HS-27A (cell line): Measurements from ENCODE around the gene TMEM35B.
"Not testable (repeated sequence)": the region's sequence is repeated elsewhere in the genome, so short reads cannot be mapped to it uniquely, and the experiment has no call there.

ENCODE experiments used
- DNase-seq: peaks from one replicate; pipeline ENCODE4 v3.0.0-alpha.2; 2012; ENCODE audit warnings: low read depth, missing footprints

TMEM35B gene

DNA sequence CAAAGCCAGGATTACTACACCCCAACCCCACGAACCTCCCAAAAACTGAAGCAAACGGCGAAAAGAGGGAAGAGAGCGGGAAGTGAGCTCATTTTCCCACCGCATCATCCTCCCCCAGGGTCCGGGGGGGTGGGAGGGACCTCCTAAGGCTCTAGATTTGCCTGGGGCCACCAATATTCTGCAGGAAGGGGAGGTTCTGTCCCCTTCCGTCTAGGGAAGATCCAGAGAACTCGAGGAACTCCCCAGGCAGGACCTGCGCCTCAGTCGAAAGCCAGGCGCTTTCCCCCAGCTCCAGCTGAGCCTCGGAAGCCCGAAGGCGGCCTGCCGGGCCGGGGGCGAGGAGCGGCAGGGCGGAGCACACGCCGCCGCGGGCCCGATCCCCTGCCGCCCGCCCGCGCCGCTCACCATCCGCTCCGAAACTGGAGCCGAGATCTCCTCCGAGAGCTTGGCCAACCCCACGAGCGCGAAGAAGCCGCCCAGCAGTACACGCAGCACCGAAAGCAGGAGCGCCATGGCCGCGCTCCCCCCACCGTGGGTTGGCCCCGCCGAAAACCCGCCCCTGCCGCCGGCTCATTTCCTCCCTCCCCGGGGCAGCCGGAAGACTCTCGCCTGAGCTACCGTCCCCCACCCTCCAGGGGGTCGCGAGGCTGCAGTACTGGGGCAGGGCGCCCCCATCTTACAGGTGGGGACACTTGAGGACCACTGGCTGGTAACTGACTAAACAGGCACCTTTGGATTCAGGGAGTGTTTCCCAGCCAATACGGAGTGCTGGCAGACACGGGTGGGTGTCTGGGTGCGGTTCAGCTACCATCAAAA lies at the start of gene TMEM35B:
TSS of gene TMEM35B (minus strand) at position 555 of the 816 bp plus-strand sequence. CDS start at position 513, 42 bp downstream.
- DNase-seq: peak; percentile 24

DNA sequence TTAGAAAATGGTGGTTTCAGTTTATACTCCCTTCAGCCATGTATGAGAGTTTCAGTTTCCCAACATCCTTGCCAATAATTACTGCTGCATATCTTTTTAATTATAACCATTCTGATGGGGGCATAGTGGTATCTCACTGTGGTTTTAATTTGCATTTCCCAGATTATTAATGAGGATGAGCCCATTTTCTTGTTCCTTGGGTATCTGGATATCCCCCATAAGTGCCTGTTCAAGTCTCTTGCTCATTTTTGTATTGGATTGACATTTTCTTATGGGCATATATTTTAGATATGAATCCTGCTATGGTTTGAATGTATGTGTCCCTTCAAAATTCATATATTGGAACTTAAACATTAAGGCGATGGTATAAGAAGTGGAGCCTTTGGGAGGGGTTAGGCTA lies 48.2 kb upstream of the TMEM35B start:
- no peak for DNase-seq

DNA sequence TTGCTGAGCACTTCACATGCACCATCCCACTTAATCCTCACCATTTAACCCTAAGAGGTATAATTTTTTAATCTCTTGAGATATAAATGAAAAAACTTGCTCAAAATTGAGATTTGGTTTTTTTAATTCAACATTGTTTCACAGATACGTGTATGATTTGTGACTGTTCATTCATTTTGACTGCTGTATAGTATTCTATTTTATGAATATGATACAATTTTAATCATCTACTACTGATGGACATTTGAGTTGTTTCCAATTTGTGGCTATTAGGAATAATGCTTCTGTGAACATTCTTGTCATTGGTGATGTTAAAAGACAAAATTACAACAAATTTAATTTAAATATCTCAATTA lies 47.2 kb upstream of the TMEM35B start:
- no peak for DNase-seq

DNA sequence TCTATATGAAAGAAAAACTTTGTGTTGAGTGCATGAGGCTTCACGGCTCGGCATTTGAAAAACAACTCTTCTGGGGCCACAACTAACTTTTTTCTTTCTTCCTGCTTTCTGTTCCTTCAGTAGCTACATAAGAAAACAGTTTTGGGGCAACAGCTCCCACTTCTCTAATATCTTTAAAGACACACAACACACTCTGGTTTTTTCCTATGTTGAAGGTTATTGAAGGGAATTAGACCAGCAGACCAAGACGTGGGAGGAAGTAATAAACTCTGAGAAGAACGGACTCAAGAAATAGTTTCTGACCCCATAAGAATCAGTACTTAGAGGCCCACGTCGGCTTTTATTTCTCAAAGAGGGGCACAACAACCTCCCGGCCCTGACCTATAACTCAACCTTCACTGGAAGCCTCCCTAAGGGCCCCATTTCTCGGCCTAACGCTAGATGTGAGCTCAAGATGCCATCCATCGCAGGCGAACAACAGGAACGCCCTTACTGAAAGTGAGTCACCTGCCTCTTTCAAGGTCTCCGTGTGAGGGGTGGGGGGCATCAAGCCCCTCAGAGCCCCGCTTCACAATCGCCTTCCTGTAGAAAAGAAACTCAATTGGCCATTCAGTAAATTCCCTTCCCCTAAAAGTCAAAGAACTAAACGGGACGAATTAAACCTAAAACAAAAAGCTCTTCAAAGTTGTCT lies 45.8 kb upstream of the TMEM35B start:
- DNase-seq: peak; percentile 20

DNA sequence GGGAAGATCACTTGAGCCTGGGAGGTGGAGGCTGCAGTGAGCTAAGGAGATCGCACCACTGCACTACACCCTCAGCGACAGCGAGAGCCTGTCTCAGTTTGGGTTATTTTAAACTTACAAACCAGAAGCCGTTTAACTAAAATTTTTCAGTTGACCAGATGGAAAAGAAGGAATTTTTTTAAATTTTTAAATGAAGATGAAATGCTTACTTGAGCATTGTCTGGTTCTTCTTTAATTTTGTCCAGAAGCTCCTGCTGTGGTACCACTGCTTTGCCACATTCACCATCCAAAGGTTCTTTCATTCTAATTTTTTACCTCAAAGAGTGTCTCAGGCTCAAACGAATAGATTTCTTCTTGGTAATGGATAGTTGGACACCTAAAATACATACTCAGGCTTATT lies 45.2 kb upstream of the TMEM35B start:
- no peak for DNase-seq

DNA sequence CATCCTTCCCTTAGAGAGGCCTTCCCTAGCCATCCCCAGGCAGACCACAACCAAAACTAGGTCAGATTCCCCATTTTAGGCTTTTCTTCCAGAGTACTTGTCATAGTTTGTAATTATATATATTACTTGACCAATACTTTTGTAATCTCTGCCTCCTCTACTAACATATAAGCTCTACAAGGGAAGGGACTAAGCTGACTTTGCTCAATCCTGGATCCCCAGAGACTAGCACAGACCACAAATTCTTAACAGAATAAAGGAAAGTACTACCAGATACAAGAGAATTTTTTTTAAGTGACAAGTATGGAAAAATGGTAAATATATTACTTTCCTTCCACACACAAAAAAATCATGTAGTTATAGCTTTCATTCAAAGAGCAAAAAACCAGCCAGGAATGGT lies 44.6 kb upstream of the TMEM35B start:
- no peak for DNase-seq

DNA sequence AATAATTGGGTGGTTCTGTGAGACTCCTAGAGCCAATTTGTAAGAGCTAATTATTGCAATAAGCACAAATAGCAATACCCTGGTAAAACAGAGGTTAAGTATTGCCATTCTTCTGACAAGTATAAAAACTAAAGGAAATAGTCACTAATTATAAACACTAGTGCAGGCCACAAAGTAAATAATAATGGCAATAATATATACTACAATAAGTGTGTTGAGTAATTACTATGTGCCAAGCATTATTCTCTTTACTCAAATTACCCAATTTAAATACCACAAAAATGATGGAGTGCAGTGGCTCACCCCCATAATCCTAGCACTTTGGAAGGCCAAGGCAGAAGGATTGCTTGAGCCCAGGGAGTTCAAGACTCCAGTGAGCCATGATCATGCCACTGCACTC lies 31.3 kb upstream of the TMEM35B start:
- DNase-seq: no peak

DNA sequence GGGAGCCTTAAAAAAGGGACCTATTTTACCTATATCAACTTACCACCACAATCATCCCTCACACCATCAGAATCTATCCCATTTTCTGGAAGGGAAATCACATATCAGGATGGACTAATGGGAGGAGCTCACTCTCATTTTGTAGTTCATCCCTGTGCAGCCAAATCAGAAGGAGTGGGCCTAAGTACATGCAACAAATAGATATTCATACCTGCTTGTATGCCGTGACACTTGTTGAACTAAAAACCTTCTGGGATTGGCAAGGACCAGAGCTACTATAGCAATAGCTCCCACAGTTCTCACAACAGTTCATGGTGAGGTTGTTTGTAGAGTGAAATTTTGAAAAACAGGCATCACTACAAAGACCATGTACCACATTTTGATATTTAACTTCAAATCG lies 29.3 kb upstream of the TMEM35B start:
- no peak for DNase-seq

DNA sequence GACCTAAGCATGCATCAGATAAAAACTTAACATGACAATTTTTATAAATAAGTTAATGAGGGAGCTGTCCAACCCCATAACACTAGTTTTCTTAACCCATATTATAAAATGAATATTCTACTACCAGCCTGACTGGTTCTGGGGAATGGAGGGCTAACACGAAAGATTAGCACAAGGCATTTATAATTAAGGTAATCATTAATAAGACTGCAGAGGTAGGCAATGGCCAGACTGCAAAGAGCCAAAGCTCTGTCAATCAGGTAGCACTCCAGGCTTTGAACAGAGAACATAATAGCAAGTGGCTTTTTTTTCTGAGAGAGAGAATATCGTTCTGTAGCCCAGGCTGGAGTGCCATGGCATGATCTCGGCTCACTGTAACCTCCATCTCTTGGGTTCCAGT lies 20.6 kb upstream of the TMEM35B start:
- DNase-seq: no peak

DNA sequence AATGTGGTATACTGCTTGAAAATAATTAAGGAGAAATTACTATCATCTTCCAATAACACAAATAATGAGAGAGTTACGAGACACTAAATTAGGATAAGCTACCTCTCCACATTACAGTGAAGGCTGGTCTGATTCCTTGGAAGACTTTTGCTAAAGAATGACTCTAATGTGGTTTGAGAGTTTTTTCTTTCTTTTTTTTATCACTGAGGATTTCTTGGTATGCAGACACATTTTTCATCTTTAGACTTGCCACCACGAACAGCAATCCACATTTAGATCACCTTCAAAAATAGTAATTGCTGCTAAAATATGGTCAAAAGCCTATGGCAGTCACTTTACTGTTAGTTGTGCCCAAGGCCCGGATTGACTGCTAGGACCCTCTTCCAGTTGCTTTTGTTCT lies 16.6 kb upstream of the TMEM35B start:
- no peak for DNase-seq

DNA sequence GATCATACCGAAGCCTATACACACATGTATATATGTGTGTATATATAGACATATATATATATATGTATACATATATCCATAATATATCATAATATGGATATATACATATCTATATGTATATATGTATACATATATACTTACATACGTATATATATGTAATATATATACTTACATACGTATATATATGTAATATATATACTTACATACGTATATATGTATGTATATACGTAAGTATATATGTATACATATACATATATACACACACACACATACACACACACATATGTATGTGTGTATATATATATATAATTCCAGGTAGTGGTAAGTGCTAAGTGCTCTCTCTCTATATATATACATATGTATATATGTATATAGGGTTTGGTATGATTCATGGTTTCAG lies 9.7 kb upstream of the TMEM35B start:
- DNase-seq: no peak

DNA sequence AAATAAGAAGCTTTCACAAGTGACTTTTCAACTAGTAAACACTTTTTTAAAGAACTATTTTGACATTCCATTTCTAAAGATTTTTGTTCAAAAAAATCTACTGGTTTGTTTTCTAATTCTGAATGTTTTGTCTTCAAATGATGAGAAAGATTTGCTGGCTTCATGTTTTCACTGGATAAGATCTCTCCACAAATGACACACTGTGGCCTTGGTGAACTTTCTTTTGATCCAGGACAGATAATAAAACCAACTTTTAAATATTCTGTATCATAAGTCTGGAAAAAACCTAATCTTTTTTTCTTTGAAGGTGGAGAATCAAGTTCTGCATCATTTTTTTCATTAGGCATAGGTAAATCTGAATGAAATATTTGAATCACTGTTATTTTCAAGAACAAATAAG lies 3.4 kb upstream of the TMEM35B start:
- no peak for DNase-seq

DNA sequence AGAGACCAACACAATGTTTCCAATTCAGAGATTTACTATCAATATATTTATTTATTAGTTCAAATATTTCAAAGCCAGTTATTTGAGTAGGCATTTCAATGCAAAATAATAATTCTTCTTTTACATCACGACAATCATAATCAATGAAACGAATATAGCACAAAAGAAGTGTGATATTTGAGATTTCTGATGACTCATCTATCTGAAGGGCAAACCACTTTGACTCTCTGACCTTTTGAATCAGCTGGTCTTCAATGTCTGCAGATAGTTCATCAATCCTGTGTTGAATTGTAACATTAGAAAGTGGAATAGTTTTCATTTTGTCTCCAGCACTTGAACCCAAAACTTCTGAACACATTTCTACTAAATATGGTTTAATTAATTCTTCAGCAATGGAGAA lies 3.0 kb upstream of the TMEM35B start:
- no peak for DNase-seq

DNA sequence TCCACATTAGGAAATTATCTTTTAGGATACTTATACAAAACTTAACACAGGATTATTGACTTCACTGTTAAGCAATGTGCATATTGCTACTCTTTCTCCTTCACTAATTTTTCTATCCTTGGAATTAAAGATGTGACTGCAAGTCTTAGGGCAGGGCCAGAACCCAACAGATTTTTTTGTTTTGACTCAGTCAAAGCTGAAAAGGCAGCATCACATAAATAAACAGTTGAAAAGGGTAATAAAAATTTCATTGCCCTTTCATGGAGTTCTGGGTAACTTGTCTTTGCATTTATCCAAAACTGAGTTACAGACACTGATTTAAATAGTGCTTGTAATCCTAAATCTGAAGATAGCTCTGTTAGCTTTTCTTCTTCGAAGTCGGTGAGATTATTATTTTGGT lies 1.9 kb upstream of the TMEM35B start:
- no peak for DNase-seq

DNA sequence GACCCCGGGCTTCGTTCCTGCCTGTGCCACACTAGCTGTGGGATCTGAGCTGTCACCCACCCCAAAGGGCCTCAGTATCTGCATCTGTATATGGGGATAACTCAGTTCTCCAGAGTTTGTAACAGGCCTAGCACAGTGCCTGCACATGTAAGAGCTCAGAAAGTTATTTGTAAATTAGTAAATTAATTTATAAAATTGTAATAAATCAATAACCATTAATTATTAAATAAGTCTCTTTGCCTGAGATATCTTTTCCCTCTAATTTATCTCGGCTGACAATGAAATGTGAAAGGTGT lies 410 bp upstream of the TMEM35B start:
- not testable (repeated sequence) for DNase-seq

DNA sequence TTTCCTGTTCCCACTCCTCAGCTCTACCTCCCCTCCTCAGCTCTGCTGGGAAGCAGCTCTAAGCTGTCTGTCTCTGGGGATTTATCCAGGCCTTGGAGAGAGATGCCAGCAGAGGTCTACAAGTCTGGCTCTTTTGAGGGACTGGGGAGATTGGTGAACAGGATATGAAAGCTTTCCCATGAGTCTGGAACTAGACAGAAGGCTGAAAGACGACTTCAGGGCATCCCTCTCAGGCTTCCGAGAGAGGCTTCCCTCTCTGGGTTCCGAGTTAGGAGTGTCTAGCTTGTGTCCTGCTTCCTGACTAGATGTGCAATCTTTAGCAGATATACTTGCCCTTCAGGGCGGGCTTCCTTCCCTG lies 733 bp downstream of the TMEM35B start:
- no peak for DNase-seq

DNA sequence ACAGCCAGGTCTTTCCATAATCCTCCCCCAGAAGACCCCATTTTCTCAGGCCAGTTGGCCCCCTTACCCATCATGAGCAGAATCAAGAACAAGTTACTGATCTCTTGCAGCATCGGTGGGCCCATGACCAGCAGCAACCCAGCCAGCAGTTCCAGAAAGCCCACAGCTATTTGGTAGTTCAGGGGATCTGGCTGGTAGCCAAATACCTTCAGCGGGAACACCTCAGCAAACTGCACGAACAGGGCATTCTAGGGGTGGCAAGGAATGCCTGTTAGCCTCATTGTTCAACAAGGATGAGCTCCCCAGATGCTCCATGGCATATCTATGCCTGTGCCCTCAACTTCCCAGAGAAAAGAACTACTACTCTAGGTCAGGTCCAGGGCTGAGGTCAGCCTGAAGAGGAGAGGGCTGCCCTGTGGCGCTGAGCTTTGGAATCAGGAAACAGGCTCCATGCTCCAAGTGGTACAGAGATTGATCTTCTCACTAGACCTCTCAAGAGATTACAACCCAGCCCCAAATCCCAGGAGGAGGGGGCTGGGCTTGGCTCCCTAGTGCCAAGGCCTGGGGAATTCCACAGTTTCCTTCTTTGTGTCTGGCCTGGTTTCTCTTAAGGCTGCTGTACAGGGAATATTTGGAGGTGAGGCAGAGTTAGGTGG lies 1.3 kb downstream of the TMEM35B start:
- DNase-seq: peak; percentile 3

DNA sequence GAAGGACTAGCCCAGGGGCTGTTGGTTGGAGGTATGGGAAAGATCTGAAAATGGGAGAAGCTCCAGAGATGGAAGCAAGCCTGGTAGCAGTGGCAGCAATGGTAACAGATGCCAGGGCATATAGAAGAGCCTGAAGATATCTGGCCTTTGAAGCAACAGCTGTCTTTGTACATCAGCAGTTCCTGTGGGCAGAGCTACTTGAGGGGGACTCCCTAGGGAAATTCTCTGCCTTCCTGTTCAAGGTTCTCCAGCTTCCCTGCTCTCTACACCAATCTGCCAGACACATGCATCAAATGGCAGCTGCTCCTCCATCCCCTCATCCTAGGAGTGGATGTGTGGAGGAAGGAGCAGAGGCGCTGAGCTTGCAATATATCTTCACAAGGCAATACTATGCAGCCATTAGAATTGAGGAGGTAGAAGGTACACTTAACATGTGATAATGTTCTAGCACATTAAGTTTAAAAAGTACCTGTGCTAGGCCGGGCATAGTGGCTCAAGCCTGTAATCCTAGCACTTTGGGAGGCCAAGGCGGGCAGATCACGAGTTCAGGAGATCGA lies 2.2 kb downstream of the TMEM35B start:
- no peak for DNase-seq

DNA sequence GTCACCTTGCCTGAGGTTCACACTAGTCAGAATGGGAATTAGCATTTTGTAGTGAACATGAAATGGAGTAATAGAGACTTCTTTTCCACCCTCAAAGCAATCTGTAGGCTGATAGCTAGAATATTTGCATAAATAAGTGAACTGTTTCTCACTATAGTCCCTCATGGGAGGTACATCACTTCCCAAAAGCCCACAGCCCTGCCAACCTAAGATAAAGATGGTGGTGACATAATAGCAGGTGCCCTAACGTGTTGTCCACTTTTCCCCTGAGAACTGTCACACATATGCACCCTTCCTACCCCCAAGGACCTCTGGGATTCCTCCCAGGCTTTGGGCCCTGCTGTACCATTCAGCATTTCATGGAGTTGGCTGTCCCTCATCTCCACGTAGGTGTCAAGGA lies 4.4 kb downstream of the TMEM35B start:
- DNase-seq: no peak

DNA sequence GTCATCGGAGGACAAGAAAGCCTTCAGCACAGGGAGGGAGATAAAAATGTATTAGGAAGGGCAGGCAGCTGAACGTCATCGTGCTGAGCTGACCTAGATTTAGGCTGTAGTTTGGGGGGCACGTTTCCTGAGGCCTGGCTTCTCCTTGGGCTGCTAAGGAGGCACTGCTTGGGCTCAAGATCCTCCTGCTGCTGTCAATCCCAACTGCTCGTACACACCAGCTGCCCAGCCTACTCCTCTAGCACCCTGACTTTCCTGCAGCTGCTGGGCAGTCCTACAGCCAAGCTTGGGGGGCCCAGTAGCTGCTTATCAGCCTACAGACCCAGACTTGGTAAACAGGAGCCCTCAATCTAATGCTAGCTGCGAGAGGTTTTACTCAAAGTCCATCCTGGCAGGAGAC lies 6.2 kb downstream of the TMEM35B start:
- no peak for DNase-seq

DNA sequence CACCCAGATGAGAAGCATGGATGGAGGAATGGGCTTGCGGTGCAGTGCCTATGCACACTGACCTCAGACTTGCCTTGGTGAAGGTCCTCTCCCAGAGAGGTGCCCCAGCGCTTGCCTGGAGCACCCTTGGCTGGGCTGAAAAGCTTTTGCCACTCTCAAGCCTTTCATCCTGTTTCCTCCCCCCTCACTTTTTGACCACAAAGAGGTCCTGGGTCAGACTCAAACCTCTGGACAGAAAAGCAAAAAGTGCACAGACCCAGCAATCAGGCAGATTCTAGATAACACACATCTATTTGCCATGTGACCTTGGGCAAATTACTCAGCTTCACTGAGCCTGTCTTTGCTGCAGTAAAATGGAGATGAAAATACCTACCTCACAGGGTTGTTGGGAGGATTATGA lies 7.3 kb downstream of the TMEM35B start:
- no peak for DNase-seq

DNA sequence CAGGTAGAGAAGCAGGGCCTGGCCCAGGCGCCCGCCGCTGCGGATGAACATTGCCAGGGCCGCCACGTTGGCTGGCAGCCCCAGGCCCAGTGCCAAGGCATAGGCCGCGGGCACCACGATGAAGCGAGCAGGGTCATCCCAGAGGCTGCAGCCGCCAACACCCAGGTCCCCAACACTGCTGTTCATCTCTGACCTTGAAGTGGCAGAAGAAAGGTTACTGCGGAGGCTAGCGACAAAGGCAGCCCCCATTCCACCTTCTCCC lies 8.0 kb downstream of the TMEM35B start:
- no peak for DNase-seq

DNA sequence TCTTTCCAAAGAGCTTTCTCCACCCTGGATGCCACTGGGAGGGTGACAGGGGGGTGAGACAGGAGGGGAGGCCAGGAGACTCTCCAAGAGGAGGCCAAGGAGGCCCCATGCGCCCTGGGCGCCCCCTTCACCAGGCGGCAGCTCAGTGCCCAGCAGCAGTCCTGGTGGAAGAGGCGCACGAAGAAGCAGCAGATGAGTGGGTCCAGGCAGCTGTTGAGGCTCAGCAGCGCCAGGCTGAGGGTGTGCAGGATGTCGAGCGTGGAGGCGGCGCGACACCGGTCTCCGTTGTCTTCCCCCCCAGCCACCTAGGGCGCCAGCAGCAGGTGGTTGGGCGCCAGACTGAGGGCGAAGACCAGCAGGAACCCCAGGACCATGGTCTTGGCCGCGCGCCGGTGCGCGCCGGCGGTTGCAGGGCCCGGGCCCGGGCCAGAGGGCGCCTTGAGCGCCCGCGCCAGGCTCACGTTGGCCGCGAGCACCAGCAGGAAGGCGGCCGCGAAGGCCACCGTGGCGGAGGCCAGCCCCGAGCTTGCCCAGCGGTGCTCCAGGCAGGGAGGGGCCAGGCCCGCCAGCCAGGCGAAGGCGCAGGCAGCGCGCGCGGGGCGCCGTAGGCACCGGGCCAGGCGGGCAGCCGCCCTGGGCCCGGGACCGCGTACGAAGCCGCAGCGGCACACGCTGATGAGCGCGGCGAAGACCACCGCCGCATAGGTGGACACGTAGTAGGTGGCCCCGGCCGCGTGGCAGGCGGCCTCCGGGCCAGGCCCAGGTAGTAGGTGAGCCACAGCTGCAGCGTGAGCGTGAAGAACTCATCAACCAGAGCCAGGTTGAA lies 8.6 kb downstream of the TMEM35B start:
- DNase-seq: no peak
